ENCODE data around the gene TCP10L. TPM values are rescaled to one million over a fixed set of nuclear protein-coding genes. Genes with fewer than 3 reads are reported as not detected.
A peak's percentile ranks its signal among the peaks of the same experiment; 100 is the strongest.
"Not testable (repeated sequence)": the region's sequence is repeated elsewhere in the genome, so short reads cannot be mapped to it uniquely, and the experiment has no call there.

Gene TCP10L
- total RNA-seq, 1 experiment from 2014 or later = not detected

- H3K27me3 ChIP-seq (ENCODE audit: control insufficient read depth, insufficient read depth, low read length); H3K4me3 ChIP-seq (ENCODE audit: insufficient read depth, low read depth, low read length); DNase-seq; H3K36me3 ChIP-seq (replicated peaks; ENCODE audit: control insufficient read depth, insufficient read depth, low read length): not testable (repeated sequence)
Measured at GRCh38 chr21:32531561-32531960, 53.8 kb downstream of the TCP10L start.

- not testable (repeated sequence) for DNase-seq; H3K27me3 ChIP-seq (ENCODE audit: control insufficient read depth, insufficient read depth, low read length); H3K36me3 ChIP-seq (replicated peaks; ENCODE audit: control insufficient read depth, insufficient read depth, low read length); H3K4me3 ChIP-seq (ENCODE audit: insufficient read depth, low read depth, low read length)
Measured at GRCh38 chr21:32530809-32531208, 54.5 kb downstream of the TCP10L start.

- no peak for DNase-seq
- Histone ChIP-seq H3K4me3 (ENCODE audit: insufficient read depth, low read depth, low read length) (no peak overlapping the region), H3K36me3 (replicated peaks; ENCODE audit: control insufficient read depth, insufficient read depth, low read length) (no peaks in the 10 kb centered on the region), H3K27me3 (ENCODE audit: control insufficient read depth, insufficient read depth, low read length) (no peaks in the 10 kb centered on the region)
Measured at GRCh38 chr21:32529679-32530078, 55.6 kb downstream of the TCP10L start.

GRCh38 chr21:32525282-32525681 lies 60.0 kb downstream of the TCP10L start:
- Histone ChIP-seq H3K36me3 (replicated peaks; ENCODE audit: control insufficient read depth, insufficient read depth, low read length) (no peaks in the 10 kb centered on the region), H3K27me3 (ENCODE audit: control insufficient read depth, insufficient read depth, low read length) (no peaks in the 10 kb centered on the region), H3K4me3 (ENCODE audit: insufficient read depth, low read depth, low read length) (no peak overlapping the region)
- DNase-seq = peak; percentile 71

GRCh38 chr21:32523988-32524719 lies 61.2 kb downstream of the TCP10L start:
- H3K4me3 ChIP-seq (ENCODE audit: insufficient read depth, low read depth, low read length) = no peak overlapping the region
- H3K36me3 ChIP-seq (replicated peaks; ENCODE audit: control insufficient read depth, insufficient read depth, low read length) = no peaks in the 10 kb centered on the region

More at GRCh38 chr21:32523988-32524719, 61.2 kb downstream of the TCP10L start:
- no peaks in the 10 kb centered on the region for H3K27me3 ChIP-seq (ENCODE audit: control insufficient read depth, insufficient read depth, low read length)
- DNase-seq = peak; percentile 47

Other genes with a start within 250 kb of the TCP10L start
- gene URB1, start 192.5 kb downstream of the TCP10L start, total RNA-seq (2014; rRNA removed; shearing (Covaris generic)) = 23.3 and 24.2 TPM in 2 replicates
- 3.3 and 4.5 TPM in 2 replicates for gene EVA1C, start 172.8 kb downstream of the TCP10L start, total RNA-seq (2014; rRNA removed; shearing (Covaris generic))
- gene CFAP298, start 26.9 kb upstream of the TCP10L start, total RNA-seq (2014; rRNA removed; shearing (Covaris generic)) = 63.7 and 119 TPM in 2 replicates
- 0.97 and 1.2 TPM in 2 replicates for gene SYNJ1, start 142.5 kb upstream of the TCP10L start, total RNA-seq (2014; rRNA removed; shearing (Covaris generic))
- gene PAXBP1, start 186.2 kb upstream of the TCP10L start, total RNA-seq (2014; rRNA removed; shearing (Covaris generic)) = 25.5 and 49.1 TPM in 2 replicates